Smooth muscle cell of the brain vasculature (primary cell): ENCODE measurements around the gene MELTF.

Source experiments
- DNase-seq: peaks from one replicate; pipeline ENCODE4 v3.0.0-alpha.2; 2012; ENCODE audit warnings: low read depth, low spot score

MELTF gene

DNA sequence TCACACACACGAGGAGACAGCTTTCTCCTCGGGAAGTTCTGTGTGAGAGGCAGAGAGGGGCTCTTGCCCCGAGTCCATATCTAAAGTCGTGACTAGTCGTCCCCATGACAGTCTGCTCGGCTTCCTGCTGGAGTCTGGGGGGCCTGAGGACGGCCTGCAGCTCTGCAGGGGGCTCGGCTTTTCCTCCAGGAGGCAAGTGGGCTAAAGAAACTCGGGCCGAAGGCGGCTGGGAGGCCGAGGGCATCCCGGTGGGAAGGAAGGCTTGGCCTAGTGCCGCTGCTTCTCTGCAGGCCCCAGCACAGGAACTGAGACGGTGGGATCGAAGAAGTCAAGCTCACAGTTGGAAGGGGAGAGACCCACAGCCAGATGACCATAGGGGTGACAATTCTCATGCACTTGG lies 35.6 kb downstream of the MELTF start:
- DNase-seq: no peak

DNA sequence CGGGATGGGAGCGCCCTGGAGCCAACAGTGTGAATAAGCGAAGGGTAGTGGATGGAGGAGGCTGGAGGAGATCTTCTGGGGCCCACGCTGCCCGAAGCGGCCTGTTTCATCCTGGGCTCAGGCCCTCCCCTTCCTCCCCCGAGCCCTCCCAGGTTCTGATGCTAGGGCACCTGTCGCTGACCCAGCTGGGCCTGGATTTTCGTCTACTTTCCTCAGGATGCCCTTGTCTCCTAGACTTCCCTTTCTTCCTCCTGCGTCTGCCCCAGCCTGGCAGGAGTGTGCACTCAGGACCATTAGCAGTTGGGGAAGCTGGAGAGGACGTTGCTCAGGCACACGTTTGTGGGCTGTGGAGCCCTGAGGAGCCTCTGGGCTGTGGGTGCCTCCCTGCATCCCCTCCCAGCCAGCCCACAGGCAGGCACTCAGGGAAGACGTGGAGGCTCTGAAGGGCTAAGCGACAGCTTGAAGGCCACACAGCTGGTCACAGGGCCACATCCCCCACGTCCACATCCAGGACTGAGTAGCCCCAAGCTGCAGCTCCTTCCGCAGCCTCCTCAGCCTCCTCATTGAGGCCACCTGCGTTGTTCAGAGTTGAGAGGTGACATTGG lies 37.1 kb downstream of the MELTF start:
- DNase-seq: no peak

DNA sequence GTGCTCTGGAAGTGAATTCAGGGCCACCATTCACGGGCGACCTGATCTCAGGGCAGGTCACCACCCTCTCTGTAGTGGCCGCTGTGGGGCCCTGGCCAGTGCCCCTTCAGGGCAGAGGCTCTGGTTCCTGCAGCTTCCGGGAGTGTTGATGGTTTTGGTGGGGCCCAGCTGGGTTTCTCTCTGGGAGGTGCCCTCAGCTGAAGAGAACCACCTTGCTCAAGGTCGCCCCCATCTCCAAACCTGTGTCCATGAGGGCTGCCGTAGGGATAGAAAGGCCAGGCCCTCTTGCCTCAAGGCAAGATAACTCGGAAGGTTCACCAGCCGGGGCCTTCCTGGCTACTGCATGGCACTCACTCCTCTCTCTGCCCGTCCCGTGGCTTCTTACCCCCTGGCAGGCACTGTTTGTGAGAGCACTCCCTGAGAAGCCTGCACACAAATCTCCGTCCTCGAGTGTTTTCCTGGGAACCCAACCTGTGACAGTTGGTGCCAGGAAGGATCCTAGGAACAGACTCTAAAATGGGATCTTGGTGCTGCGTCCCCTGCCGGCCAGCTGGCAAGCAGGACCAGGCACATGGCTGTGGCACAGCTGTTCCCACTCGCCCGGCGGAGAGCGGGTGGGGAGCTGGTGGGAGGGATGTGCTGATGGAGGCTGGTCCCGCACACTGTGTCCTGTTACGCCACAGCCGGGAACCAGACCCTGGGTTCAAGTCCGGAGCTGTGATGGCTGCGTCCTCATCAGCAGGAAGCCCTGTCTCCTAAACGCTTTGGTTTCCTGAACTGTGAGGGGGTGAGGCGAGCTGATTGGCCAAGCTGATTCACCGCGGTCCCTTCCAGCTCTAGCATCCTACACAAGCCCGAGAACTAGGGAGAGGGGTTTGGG lies 37.8 kb downstream of the MELTF start:
- DNase-seq: no peak

DNA sequence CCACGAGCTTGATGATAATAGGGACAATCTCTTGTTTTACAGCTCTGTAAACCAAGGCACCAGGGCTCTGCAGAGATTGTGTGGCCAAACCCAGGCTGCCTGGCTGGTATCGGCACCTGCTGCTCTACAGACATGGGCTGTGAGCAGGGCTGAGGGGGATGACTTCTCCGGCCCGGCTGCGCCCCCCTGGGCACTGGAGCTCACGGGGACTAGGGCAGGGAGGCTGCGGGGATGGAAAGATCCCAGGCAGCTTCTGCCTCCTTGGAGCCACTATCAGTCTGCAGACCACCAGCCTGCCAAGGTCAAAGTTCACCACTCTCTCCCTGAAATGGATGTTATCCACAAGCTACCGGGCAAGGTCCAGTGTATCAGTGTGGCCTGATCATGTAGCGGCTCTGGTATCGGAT lies 39.0 kb downstream of the MELTF start:
- no peak for DNase-seq

DNA sequence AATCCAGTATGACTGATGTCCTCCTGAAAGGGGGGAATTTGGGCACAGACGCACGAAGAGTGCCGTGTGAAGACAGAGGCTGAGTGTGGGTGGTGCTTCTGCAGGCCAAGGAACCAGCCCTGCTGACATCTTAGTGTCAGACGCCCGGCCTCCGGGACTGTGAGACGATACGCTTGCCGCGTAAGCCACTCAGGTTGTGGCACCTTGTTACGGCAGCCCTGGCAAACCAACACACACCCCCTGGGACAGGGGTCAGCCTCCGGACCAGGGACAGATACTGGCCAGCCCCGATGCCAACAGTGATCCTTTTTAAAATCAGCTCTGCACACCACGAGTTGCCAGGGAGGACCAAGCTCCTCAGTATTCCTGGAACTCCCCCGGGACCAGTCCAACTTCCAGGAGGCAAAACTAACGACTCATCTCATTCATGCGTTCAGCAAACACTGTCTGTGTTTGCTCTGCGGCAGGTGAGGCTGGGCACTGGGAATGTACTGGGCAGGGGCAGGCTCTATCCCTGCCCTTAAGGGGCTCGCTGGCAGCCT lies 39.8 kb downstream of the MELTF start:
- DNase-seq: no peak

DNA sequence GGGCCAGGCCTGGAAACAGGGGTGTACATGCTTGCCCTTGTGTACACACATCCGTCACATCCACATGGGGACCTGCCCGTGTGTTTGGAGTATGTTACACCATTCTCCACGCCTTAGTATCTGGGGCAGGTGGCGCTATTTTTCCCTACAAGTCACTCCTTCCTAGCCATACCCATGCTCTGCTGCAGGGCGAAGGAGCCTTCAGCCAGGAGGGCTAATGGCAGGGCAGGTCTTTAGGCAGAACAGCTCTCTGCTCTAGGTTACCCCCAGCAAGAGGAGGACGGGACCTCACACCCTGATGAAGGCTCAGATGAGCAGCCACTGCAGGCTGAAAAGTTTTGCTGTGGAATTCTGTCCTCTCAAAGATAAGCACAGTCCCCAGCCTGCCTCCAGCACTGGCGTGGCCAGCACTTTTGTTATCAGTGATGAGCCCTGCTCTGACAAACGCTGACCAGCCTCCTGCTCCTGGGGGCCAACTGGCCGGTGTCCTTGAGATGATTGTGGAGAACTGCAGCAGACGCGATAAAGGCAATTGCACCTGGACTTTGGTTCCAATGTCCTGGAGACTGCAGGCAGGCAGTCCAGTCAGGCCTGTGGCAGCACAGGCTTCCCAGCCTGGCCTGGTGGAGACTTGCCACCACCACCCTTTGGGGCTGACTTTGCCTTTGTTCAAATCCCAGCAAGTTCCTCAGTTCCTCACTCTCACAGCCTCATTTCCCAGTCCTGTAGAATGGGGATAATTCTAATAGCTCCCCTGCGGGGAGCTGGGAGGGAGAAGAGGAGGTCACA lies 41.2 kb downstream of the MELTF start:
- DNase-seq: no peak

DNA sequence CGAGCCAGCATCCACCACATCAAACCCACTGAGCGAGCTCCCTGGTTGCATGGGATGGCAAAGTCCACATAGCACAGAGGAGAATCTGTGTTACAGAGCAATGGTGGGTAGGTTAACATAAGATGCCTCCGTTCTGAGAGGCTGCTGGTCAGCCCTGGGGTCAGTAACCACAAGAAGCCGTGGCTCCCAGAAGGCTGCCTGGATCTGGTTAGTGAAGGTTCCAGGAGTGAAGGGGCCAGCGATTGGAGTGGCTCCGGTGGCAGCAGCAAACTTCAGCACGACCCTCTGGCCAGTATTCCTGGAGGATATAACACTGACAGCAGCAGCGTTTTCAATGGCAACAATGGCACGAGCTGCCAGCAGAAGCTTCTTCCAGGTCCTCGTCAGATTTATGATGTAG lies 42.6 kb downstream of the MELTF start:
- DNase-seq: no peak

DNA sequence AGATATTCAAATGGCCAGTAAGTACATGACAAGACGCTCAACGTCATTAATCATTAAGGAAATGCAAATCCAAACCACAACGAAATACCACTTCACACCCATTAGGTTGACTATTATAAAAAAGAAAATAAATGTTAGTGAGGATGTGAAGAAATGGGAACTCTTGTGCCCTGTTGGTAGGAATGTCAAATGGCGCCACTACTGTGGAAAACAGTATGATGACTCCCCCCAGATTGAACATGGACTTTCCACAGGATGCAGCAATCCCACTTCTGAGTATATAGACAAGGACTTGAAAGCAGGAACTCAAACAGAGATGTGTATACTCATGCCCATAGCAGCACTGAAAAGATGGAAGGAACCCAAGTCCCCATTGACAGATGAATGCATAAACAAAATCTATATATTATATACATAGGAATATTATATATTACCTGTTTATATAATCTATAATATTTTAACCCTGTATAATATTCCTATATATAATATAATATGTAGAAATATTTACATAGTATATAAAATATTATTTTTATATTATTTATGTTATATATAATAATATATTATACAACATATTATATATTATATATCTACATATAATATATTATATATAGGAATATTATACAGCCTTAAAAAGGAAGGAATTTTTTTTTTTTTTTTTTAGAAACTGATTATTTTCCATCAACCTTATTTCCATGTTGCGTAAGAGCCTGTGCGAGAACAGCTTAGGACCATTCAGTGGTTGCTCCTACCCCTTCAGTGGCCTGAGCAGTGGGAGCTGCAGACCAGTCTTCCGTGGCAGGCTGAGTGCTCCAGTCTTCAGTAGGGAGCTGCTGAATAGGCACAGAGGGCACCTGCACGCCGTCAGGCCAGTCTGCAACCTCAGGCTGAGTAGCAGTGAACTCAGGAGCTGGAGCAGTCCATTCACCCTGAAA lies 43.4 kb downstream of the MELTF start:
- no peak for DNase-seq

DNA sequence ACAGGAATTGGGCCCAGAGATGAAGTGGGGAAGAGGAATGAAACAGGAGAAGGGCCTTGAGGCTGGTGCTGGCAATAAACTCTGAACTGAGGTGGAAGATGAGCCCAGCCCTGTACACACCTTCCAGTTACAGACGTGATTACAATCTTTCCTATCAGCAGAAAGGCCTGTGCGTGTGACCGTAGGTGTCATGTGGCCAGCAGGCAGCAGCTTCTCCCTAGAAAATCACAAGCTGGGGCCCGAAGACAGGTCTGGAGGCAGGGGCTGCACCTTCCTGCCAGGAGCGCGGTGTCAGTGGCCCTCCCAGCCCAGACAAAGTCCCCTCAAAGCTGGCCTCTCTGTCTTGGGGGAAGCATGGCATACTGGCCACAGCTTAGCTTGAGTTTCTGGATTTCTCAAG lies 44.3 kb downstream of the MELTF start:
- DNase-seq: no peak

DNA sequence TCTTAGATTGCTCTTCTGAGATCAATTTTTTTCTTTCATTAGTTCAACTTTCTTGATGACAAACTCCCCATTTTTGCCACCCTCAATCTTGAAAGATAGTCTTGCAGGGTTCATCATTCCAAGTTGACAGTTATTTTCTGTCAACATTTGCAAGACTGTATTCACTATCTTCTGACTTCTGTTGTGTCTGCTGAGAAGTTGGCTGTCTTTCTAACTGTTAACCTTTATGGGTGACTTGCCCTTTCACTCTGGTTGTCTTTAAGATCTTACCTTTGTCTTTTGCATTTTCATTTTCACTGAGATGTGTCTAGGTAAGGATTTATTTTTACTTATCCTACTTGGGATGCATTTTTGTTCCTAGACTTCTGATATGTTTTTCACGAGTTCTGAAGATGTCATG lies 46.4 kb downstream of the MELTF start:
- DNase-seq: no peak

DNA sequence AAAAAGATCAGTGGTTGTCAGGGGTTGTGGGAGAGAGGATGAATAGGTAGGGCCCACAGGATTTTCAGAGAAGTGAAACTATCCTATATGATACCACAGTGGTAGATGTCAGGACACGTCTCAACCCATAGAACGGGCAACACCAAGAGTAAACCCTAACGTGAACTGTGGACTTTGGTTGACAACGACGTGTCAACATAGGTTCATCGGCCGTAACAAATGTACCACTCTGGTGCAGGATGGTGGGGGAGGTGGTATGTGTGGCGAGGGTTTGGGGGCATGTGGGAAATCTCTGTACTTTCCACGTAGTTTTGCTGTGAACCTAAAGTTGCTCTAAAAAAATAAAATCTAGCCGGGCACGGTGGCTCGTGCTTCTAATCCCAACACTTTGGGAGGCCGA lies 48.0 kb downstream of the MELTF start:
- DNase-seq: no peak

DNA sequence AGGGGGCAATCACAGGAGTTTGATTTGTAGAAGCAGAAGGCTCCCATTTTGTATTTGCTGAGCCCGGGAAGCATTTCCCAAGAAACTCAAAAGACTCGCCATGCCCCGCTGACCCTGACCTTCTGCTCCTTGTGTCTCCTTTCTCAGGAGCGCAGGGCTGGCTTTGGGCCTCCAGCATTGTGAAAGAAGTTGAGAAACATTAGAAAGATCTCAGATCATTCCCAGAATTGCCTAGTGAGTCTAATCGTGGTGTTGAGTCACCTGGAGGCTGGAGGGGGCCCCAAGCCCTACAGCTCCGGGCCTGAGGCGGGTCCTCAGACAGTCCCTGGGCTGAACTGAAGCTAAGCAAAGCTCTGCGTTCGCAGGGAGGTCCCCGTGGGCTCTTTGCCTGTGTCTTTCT lies 50.1 kb downstream of the MELTF start:
- no peak for DNase-seq

DNA sequence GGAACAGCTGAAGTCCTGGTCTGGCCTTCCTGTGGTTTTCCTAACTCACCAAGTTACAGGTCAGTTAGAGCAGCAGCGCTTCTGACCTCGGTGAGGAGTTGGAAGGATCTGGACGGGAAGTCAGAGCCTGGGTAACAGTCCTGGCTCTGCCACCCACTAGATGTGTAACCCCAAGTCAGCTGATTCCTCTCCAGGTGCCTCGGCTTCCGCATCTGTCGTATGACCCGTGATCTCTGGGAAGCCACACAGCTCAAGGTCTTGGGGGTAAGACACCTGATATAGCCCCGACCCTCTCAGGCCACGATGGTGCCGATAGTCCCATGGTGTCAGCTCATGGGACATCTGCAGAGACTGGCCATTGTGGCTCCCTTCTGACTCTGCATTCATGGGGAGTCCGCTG lies 52.7 kb downstream of the MELTF start:
- no peak for DNase-seq

DNA sequence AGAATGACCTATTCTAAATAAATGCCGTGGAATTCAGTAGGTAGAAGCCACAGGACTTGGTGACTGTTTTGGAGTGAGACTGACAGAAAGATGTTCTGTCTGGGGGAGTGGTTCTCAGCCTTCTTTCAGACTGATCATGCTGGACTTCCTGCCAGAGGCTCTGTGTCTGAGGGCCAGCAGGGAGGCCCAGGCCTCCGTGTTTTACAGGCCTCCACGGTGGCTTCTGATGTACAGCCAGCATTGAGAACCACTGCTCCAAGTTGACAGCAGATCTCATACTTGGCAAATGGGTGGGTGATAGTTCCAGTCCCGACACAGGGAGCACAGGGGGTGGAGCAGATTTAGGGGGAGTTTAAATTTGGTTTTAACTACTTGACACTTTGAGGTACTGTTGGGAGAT lies 54.3 kb downstream of the MELTF start:
- DNase-seq: no peak

DNA sequence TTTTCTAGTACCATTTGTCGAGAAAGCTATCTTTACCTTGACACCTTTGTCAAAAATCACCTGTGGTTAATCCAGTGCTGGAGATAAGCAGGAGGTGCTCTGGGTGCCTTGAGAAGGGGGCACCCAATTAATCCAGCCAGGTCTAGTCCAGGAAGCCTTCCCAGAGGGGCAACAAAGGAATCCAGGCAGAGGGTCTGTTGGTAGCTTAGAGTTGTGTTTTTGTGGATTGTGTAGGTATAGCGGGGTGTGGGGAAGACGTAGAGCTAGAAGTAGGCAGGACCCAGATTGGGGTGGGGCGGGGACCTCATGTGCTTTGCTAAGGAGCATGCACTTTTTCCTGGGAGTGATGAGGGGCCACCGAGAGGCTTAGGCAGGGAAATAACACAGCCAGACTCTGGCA lies 55.0 kb downstream of the MELTF start:
- no peak for DNase-seq

DNA sequence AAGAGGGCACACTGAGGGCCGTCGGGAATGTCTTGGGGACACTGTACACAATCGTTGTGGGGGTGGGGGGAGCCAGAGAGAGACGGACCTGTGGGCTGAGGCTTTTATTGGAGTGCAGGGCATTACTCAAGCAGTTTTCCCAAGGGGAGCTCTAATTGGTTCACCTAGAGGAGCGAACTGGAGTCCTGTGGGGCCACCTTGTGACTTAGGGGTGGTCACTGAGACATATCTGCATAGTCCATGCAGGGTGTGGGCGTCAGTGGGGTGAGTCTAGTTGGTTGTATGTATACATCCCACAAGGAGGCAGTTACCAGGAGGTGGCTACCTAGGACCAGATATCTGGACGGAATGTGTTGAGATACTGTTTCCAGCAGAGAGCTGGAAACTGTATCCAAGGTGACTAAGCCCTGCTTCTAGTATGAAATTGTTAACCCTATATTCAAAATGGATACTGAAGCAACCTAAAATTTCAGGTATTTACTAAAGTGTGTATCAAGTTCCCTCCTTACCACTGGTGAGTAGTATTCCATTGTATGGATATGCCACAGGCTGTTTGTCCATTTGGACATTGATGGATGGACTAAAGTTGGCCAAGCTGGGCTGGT lies 58.4 kb downstream of the MELTF start:
- no peak for DNase-seq

DNA sequence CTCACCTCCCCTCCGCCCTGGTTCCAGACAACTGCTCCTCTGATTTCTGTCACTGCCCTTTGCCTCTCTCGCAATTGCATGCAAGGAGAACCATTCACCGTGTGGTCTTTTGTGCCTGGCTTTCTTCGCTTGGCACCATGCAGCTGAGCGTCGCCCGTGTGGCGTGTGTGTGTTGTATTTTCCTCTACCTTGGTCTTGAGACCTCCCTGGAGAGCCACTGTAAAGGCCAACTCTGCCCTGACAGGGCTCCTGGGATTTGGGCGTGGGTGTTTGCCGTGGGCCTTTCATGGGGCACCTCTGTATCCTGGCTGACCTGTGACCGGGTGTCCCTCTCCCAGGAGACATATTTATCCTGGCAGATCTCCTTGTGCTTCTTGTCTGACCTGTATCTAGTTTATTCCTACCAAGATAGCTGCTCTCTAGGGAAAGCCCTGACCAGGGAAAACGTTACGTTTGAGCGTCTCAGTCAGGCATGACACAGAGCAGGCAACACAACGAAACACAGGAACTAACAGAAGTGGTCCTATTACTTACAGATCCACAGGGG lies 59.0 kb downstream of the MELTF start:
- no peak for DNase-seq

DNA sequence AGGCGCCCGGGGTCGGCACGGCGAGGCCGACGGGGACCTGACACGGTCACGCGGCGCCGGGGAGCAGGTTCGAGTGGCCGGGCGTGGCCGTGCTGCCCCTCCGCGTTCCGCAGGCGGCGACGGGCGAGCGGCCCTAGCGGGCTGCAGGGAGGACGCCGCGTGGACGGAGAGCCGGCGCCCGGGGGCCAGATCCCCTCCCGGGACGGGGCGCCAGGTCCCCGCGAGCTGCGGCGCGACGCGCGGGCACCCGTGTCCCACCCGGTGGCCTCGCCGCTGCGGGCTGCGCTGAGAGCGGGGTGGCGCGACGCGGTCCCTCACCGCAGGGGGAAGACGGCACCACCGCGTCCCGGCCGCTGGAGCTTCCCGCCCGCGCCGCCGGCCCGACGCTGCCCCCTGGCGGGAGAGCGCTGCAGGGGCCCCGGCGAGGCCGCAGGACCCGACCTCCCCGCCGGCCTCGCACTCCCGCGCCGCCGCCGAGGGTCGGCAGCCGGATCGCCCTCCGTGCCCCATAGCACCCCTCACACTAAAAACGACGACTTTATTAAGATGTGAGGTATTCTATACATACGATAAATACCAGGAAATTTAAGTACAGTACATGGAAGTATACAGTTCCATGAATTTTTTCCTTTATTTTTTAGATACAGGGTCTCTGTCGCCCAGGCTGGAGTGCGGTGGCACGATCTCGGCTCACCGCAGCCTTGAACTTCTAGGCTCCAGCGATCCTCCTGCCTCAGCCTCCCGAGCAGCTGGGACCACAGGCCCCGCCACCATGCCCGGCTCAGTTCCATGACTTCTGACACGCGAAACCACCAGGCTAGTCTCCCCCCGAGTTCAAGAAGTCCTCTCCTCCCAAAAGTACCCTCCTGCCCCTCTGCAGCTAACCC lies 59.7 kb downstream of the MELTF start:
- no peak for DNase-seq

DNA sequence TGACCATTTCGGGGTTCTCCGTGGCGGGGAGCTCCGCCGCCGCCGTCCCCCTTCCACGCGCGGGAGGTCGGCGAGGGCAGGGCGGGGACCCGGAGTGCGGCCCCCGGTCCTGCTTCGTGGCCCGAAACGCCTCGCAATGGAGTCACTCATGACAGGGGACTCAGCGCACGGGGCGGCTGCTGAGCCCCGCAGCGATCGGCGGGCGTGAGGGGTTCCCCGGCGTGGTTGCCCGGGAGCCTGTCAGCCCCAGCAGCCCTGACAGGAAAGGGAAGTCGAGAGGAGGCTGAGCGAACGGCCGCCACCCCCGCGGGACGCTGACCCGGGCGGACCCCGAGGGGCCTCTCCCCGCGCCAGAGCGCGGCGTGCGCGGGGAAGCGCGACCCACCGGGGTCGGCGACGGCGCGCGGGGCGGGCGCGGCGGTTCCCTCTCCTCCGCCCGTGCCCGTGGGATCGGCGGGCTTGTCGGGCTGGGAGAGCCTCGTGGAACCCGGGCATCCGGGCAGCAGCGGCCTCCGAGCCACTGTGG lies 60.4 kb downstream of the MELTF start:
- no peak for DNase-seq
